SU-DHL-6 (cell line): Measurements from ENCODE around the gene KDM2A.
A peak's percentile ranks its signal among the peaks of the same experiment; 100 is the strongest.

Experiments
- CTCF ChIP-seq: fragments of 200-600 bp; sonication (generic); IDR thresholded peaks from one replicate; pipeline ENCODE4 v1.5.1; 2017; ENCODE audit warnings: antibody characterized with exemption, mild to moderate bottlenecking, low read length, moderate library complexity; ENCODE audit not compliant: insufficient read depth, poor library complexity, severe bottlenecking
- EZH2phosphoT487 ChIP-seq: fragments of 200-600 bp; sonication (generic), shearing (Covaris generic); conservative IDR thresholded peaks from 2 replicates; pipeline ENCODE4 v1.6.1; 2018; ENCODE audit warnings: mild to moderate bottlenecking, antibody characterized with exemption, low read length, moderate library complexity, mixed read lengths

- TF ChIP-seq CTCF: peak; percentile 20
- TF ChIP-seq EZH2phosphoT487: no peak
Observed at GRCh38 chr11:67276781-67277230, 157.7 kb downstream of the KDM2A start.
